Activated T-helper 1 cell treated with Interleukin-2 at 50 U/mL for 16 hours (primary cell): ENCODE measurements around the gene UROD.
"Not testable (repeated sequence)": the region's sequence is repeated elsewhere in the genome, so short reads cannot be mapped to it uniquely, and the experiment has no call there.

Source experiments
- DNase-seq: peaks from one replicate; pipeline ENCODE4 v3.0.0-alpha.2; 2020; ENCODE audit warnings: low read depth

UROD gene

GRCh38 chr1:45011837-45012638 lies at the start of gene UROD:
TSS of gene UROD (plus strand) at chr1:45012254. CDS start at chr1:45012266, 12 bp downstream.
- peak; percentile 75 for DNase-seq

- no peak for DNase-seq
These were observed 49.3 kb upstream of the UROD start for GRCh38 chr1:44962729-44963128.

- no peak for DNase-seq
These were observed 47.7 kb upstream of the UROD start for GRCh38 chr1:44964396-44964795.

- no peak for DNase-seq
These were observed 41.7 kb upstream of the UROD start for GRCh38 chr1:44970317-44970716.

- DNase-seq: no peak
These were observed 38.4 kb upstream of the UROD start for GRCh38 chr1:44973645-44974044.

GRCh38 chr1:44976252-44976651 lies 35.8 kb upstream of the UROD start:
- no peak for DNase-seq

- not testable (repeated sequence) for DNase-seq
These were observed 34.7 kb upstream of the UROD start for GRCh38 chr1:44977372-44977771.

- no peak for DNase-seq
These were observed 26.2 kb upstream of the UROD start for GRCh38 chr1:44985747-44986359.

- DNase-seq: no peak
These were observed 23.4 kb upstream of the UROD start for GRCh38 chr1:44988531-44989156.

GRCh38 chr1:44994309-44994898 lies 17.6 kb upstream of the UROD start:
- DNase-seq: no peak

- DNase-seq: no peak
These were observed 16.4 kb upstream of the UROD start for GRCh38 chr1:44995467-44996238.

GRCh38 chr1:44999232-44999631 lies 12.8 kb upstream of the UROD start:
- no peak for DNase-seq

GRCh38 chr1:45001011-45001481 lies 11.0 kb upstream of the UROD start:
- no peak for DNase-seq

- DNase-seq: not testable (repeated sequence)
These were observed 10.5 kb upstream of the UROD start for GRCh38 chr1:45001576-45001975.

- DNase-seq: no peak
These were observed 9.1 kb upstream of the UROD start for GRCh38 chr1:45002650-45003645.

GRCh38 chr1:45003741-45004140 lies 8.3 kb upstream of the UROD start:
- DNase-seq: no peak

- no peak for DNase-seq
These were observed 7.7 kb upstream of the UROD start for GRCh38 chr1:45004281-45004920.

GRCh38 chr1:45005761-45006160 lies 6.3 kb upstream of the UROD start:
- no peak for DNase-seq

- DNase-seq: no peak
These were observed 4.7 kb upstream of the UROD start for GRCh38 chr1:45007311-45007710.

GRCh38 chr1:45008076-45008475 lies 4.0 kb upstream of the UROD start:
- DNase-seq: no peak
